ENCODE measurements around the gene SRSF7. TPM values are rescaled to one million over a fixed set of nuclear protein-coding genes. Genes with fewer than 3 reads are reported as not detected.

The SRSF7 gene
- total and polyA plus RNA-seq, 2 donors (not counting 3 experiments of a cell fraction or from before 2014, with no cell fraction given) = 165 to 202 TPM

DNA sequence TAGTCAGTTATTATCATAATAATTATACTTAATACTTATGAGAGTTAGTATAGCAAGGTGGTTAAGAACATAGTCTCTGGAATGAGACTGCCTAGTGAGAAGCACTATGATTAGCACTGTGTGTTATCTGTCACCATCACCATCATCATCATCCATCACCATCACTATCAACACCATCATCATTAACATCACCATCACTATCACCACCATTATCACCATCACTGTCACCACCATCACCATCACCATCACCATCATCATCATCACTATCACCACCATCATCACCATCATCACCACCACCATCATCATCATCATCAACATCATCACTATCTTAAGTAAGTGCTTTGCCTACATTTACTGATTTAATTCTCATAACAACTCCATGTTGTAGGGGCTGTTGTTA, 39.6 kb downstream of the SRSF7 start:
- Histone ChIP-seq H3K9me3 (replicated peaks; ENCODE audit: control insufficient read depth, insufficient read depth, low read length) (no peaks in the 10 kb centered on the region), H3K9ac (replicated peaks; ENCODE audit: extremely low read depth, insufficient read depth, low read length) (no peak overlapping the region), H3K27me3 (ENCODE audit: control insufficient read depth in 2 of 2, insufficient read depth in 2 of 2, low read length in 2 of 2) (no peaks in the 10 kb centered on the region), H3K4me2 (ENCODE audit: insufficient read depth, low read length) (no peak overlapping the region), H3K36me3 (ENCODE audit: control insufficient read depth in 2 of 2, extremely low read depth in 1 of 2, insufficient read depth in 2 of 2, low read length in 2 of 2) (no peaks in the 10 kb centered on the region), H3K79me2 (ENCODE audit: control insufficient read depth, insufficient read depth, low read length) (no peaks in the 10 kb centered on the region), H3K27ac (ENCODE audit: insufficient read depth, low read depth, low read length) (no peak overlapping the region), H2AFZ (ENCODE audit: low read depth, low read length) (no peak overlapping the region), H3K9me1 (replicated peaks; ENCODE audit: control insufficient read depth, extremely low read depth, insufficient read depth, low read length) (no peaks in the 10 kb centered on the region), H3K4me1 (ENCODE audit: control insufficient read depth, extremely low read depth, insufficient read depth, low read length) (no peaks in the 10 kb centered on the region), H3K4me3 (replicated peaks in 1 of 3; ENCODE audit: insufficient read depth in 1 of 3, low read depth in 1 of 3, low read length in 3 of 3) (no peak overlapping the region), H4K20me1 (replicated peaks; ENCODE audit: control insufficient read depth, extremely low read depth, insufficient read depth, low read length) (no peaks in the 10 kb centered on the region)
- FAIRE-seq (no peak), DNase-seq (ENCODE audit: low read depth, low spot score) (no peak)
- POLR2A ChIA-PET = no interaction called here
- BruUV-seq (replicated peaks) = no TSS peak
- TF ChIP-seq EZH2 (IDR thresholded peaks at IDR 0.05; ENCODE audit: borderline replicate concordance, low read depth, low read length, severe bottlenecking) (no peak), POLR2AphosphoS5 (IDR thresholded peaks at IDR 0.05; ENCODE audit: insufficient read depth, low read depth, low read length) (no peak), FOS (IDR thresholded peaks at IDR 0.05; ENCODE audit: borderline replicate concordance, insufficient read depth, low read length) (no peak), MYC (IDR thresholded peaks at IDR 0.05; ENCODE audit: low read depth, low read length) (no peak), GATA2 (IDR thresholded peaks at IDR 0.05; ENCODE audit: insufficient read depth, insufficient read length, low read depth, low read length) (no peak), JUN (IDR thresholded peaks at IDR 0.05; ENCODE audit: borderline replicate concordance, insufficient read depth, insufficient read length, low read depth) (no peak), POLR2A (IDR thresholded peaks at IDR 0.05; ENCODE audit: low read depth, low read length) (no peak)
- TF ChIP-seq, protein P1, sequence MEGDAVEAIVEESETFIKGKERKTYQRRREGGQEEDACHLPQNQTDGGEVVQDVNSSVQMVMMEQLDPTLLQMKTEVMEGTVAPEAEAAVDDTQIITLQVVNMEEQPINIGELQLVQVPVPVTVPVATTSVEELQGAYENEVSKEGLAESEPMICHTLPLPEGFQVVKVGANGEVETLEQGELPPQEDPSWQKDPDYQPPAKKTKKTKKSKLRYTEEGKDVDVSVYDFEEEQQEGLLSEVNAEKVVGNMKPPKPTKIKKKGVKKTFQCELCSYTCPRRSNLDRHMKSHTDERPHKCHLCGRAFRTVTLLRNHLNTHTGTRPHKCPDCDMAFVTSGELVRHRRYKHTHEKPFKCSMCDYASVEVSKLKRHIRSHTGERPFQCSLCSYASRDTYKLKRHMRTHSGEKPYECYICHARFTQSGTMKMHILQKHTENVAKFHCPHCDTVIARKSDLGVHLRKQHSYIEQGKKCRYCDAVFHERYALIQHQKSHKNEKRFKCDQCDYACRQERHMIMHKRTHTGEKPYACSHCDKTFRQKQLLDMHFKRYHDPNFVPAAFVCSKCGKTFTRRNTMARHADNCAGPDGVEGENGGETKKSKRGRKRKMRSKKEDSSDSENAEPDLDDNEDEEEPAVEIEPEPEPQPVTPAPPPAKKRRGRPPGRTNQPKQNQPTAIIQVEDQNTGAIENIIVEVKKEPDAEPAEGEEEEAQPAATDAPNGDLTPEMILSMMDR (IDR thresholded peaks at IDR 0.05; ENCODE audit: extremely low read depth in 1 of 2, insufficient read depth in 1 of 2, low read depth in 1 of 2, low read length in 2 of 2) = no peak
- TF ChIP-seq, protein P2, sequence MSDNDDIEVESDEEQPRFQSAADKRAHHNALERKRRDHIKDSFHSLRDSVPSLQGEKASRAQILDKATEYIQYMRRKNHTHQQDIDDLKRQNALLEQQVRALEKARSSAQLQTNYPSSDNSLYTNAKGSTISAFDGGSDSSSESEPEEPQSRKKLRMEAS (IDR thresholded peaks at IDR 0.05; ENCODE audit: insufficient read depth, insufficient read length) = no peak
- intact Hi-C loops (cut with micrococcal nuclease) (no loop called here), dilution Hi-C loops (cut with MboI; ENCODE audit: extremely low pct_ligation_motif_present, low sequenced_read_pairs) (no loop called here)
- CTCF ChIA-PET = no interaction called here

All from endothelial cell of umbilical vein (primary cell).